GM12878 (cell line): ENCODE results near the gene KMT2B. TPM values are rescaled to one million over a fixed set of nuclear protein-coding genes. Genes with fewer than 3 reads are reported as not detected.

Source experiments
- CBFB ChIP-seq: IDR thresholded peaks from 2 replicates; pipeline ENCODE4 v1.6.1; 2016; ENCODE audit warnings: antibody characterized with exemption, low read depth
- CBX3 ChIP-seq: fragments of 200-600 bp; sonication (generic); IDR thresholded peaks from 2 replicates; pipeline ENCODE4 v1.6.1; 2016; ENCODE audit warnings: low read depth, borderline replicate concordance
- CHD2 ChIP-seq: IDR thresholded peaks from 2 replicates; pipeline ENCODE4 v1.6.1; 2011; ENCODE audit warnings: low read depth, low read length, improper control_type of control experiment, borderline replicate concordance
- CREB1 ChIP-seq: IDR thresholded peaks from 2 replicates; pipeline ENCODE4 v1.6.1; 2012; ENCODE audit warnings: low read depth, mild to moderate bottlenecking, inconsistent platforms
- DPF2 ChIP-seq: fragments of 450-650 bp; IDR thresholded peaks from 2 replicates; pipeline ENCODE4 v1.6.1; 2017; ENCODE audit warnings: mild to moderate bottlenecking
- E2F4 ChIP-seq: IDR thresholded peaks from 2 replicates; pipeline ENCODE4 v1.6.1; 2012; ENCODE audit warnings: low read depth, low read length, improper control_type of control experiment
- EGR1 ChIP-seq, 2 experiments: IDR thresholded peaks; 1 replicate in 1 of 2; 2 replicates in 1 of 2; pipeline ENCODE4 v1.6.1; 2011 to 2012; ENCODE audit warnings: low read depth in 2 of 2, low read length in 2 of 2, borderline replicate concordance in 1 of 2, mild to moderate bottlenecking in 1 of 2, moderate library complexity in 1 of 2
- EP300 ChIP-seq, 2 experiments: fragments of 150-350 bp in 1 of 2; IDR thresholded peaks; 2 replicates each; pipeline ENCODE4 v1.6.1; 2011 to 2012; ENCODE audit warnings: low read depth in 2 of 2, low read length in 2 of 2, borderline replicate concordance in 1 of 2, improper control_type of control experiment in 1 of 2, inconsistent platforms in 1 of 2; ENCODE audit not compliant: control insufficient read depth in 1 of 2
- GABPA ChIP-seq: IDR thresholded peaks from 2 replicates; pipeline ENCODE4 v1.6.1; 2014; ENCODE audit warnings: antibody characterized with exemption, low read depth, mild to moderate bottlenecking, inconsistent platforms
- HSF1 ChIP-seq: fragments of 150-350 bp; IDR thresholded peaks from 2 replicates; pipeline ENCODE4 v1.6.1; 2014; ENCODE audit warnings: mild to moderate bottlenecking, low read depth, low read length
- IRF4 ChIP-seq: IDR thresholded peaks from 2 replicates; pipeline ENCODE4 v1.6.1; 2011; ENCODE audit warnings: low read depth, low read length
- MEF2B ChIP-seq: fragments of 450-650 bp; IDR thresholded peaks from 2 replicates; pipeline ENCODE4 v1.6.1; 2018; ENCODE audit warnings: mild to moderate bottlenecking, moderate library complexity; ENCODE audit not compliant: partially characterized antibody, poor library complexity, severe bottlenecking
- MTA2 ChIP-seq: fragments of 450-650 bp; IDR thresholded peaks from 2 replicates; pipeline ENCODE4 v1.6.1; 2016; ENCODE audit warnings: low read depth, mild to moderate bottlenecking, moderate library complexity
- MYB ChIP-seq: fragments of 150-350 bp; IDR thresholded peaks from 2 replicates; pipeline ENCODE4 v1.6.1; 2014; ENCODE audit warnings: mild to moderate bottlenecking, low read depth, low read length, borderline replicate concordance
- NFIC ChIP-seq: IDR thresholded peaks from 2 replicates; pipeline ENCODE4 v1.6.1; 2012; ENCODE audit warnings: low read depth, mild to moderate bottlenecking, inconsistent platforms, low read length, moderate library complexity
- NFYA ChIP-seq: IDR thresholded peaks from 2 replicates; pipeline ENCODE4 v1.6.1; 2011; ENCODE audit warnings: low read depth, mild to moderate bottlenecking, low read length, improper control_type of control experiment, borderline replicate concordance
- NR2F1 ChIP-seq: fragments of 450-650 bp; conservative IDR thresholded peaks from 2 replicates; pipeline ENCODE4 v1.6.1; 2017; ENCODE audit warnings: mild to moderate bottlenecking
- NRF1 ChIP-seq: conservative IDR thresholded peaks from 2 replicates; pipeline ENCODE4 v1.6.1; 2011; ENCODE audit warnings: mild to moderate bottlenecking, low read depth, low read length, improper control_type of control experiment
- RBBP5 ChIP-seq: fragments of 200-600 bp; sonication (generic); conservative IDR thresholded peaks from 2 replicates; pipeline ENCODE4 v1.6.1; 2016
- RCOR1 ChIP-seq: conservative IDR thresholded peaks from 2 replicates; pipeline ENCODE4 v1.6.1; 2012; ENCODE audit warnings: low read depth, low read length, improper control_type of control experiment
- RELA ChIP-seq: fragments of 450-650 bp; IDR thresholded peaks from 2 replicates; pipeline ENCODE4 v1.8.0; 2014; ENCODE audit warnings: borderline replicate concordance; ENCODE audit not compliant: partially characterized antibody
- RUNX3 ChIP-seq: IDR thresholded peaks from 2 replicates; pipeline ENCODE4 v1.6.1; 2012; ENCODE audit warnings: low read length, inconsistent platforms
- SIN3A ChIP-seq: IDR thresholded peaks from 2 replicates; pipeline ENCODE4 v1.6.1; 2012; ENCODE audit warnings: low read depth, low read length, improper control_type of control experiment
- SREBF1 ChIP-seq: IDR thresholded peaks from 2 replicates; pipeline ENCODE4 v1.6.1; 2012; ENCODE audit warnings: mild to moderate bottlenecking, low read length
- TARDBP ChIP-seq: IDR thresholded peaks from 2 replicates; pipeline ENCODE4 v1.6.1; 2016; ENCODE audit warnings: borderline replicate concordance
- WRNIP1 ChIP-seq: IDR thresholded peaks from 2 replicates; pipeline ENCODE4 v1.6.1; 2011; ENCODE audit warnings: low read depth, low read length, improper control_type of control experiment, borderline replicate concordance
- ZBED1 ChIP-seq: IDR thresholded peaks from 2 replicates; pipeline ENCODE4 v1.6.1; 2016; ENCODE audit warnings: borderline replicate concordance
- ZNF217 ChIP-seq: fragments of 450-650 bp; IDR thresholded peaks from 2 replicates; pipeline ENCODE4 v1.6.1; 2017; ENCODE audit warnings: antibody characterized with exemption, mild to moderate bottlenecking
- ZZZ3 ChIP-seq: IDR thresholded peaks from 2 replicates; pipeline ENCODE4 v1.6.1; 2011; ENCODE audit warnings: low read depth; ENCODE audit not compliant: control insufficient read depth, insufficient read length
- polyA plus RNA-seq, 11 experiments: library from polyadenylated mRNA; depleted of rRNA in 4 of 11; unstranded in 6 of 11; stranded (reverse) in 5 of 11; fragments of >200 nt; fragmentation: Nextera tagmentation in 4 of 11; fragmentation: Illumina TruSeq in 1 of 11; extraction: Ambion mirVana in 4 of 11; extraction: Trizol in 1 of 11; gene quantifications; 1 replicate in 1 of 11; 2 replicates in 10 of 11; pipeline versions ENCODE4 v1.2.1 to v1.2.3, GENCODE V29; 2011 to 2016; ENCODE audit warnings: inconsistent platforms in 2 of 11, missing spikeins in 2 of 11, low read depth in 1 of 11
- total RNA-seq, 4 experiments: library from RNA; depleted of rRNA in 3 of 4; stranded (reverse); fragments of >200 nt in 3 of 4; fragmentation: Illumina TruSeq in 1 of 4; extraction: Trizol in 1 of 4; gene quantifications; 2 replicates each; pipeline versions ENCODE4 v1.2.1 to v1.2.3, GENCODE V29; 2013 to 2021

Gene KMT2B
- total and polyA plus RNA-seq, 10 of the 15 experiments (the other 5 are each of a cell fraction or from before 2014, with no cell fraction given), result 0.71 to 35.6 (median 6.0) TPM

- TF ChIP-seq RUNX3 (peak; percentile 71; the same call in 1 of the 2 replicates), GABPA (no peak), CREB1 (0 out of 2 replicates have a peak, but pooled peaks have one; percentile 25), RCOR1 (no peak), CBX3 (no peak), EGR1 (IDR thresholded peaks at IDR 0.05; ENCODE audit: borderline replicate concordance in 1 of 2, low read depth in 2 of 2, low read length in 2 of 2) (no peak), E2F4 (no peak), HSF1 (no peak), NR2F1 (peak; percentile 88), NFIC (peak; percentile 59; the same call in 1 of the 2 replicates), SREBF1 (no peak), ZBED1 (peak; percentile 64; the same call in 1 of the 2 replicates), ZNF217 (0 out of 2 replicates have a peak, but pooled peaks have one; percentile 19), ZZZ3 (no peak), MYB (no peak), IRF4 (peak; percentile 64; the same call in 1 of the 2 replicates), RELA (peak; percentile 62), NFYA (no peak), CHD2 (no peak), TARDBP (no peak), CBFB (no peak), EP300 (IDR thresholded peaks at IDR 0.05; ENCODE audit: borderline replicate concordance in 1 of 2, control insufficient read depth in 1 of 2, low read depth in 2 of 2, low read length in 2 of 2) (peak; percentile 58 to 76; a peak in 2 of 4 replicates), WRNIP1 (no peak), NRF1 (no peak), MEF2B (peak; percentile 23), SIN3A (no peak), DPF2 (peak; percentile 64; the same call in 1 of the 2 replicates), RBBP5 (no peak), MTA2 (no peak; the same call in 1 of the 2 replicates)
Observed at GRCh38 chr19:35696835-35697234, 21.0 kb upstream of the KMT2B start (continued).
